HepG2 (cell line): ENCODE measurements around the gene NEDD4L. TPM values are rescaled to one million over a fixed set of nuclear protein-coding genes. Genes with fewer than 3 reads are reported as not detected.

Source experiments
- ATAC-seq: fragments of 200-7000 bp; cut with Tn5 transposase; 3 replicates; pipeline ENCODE4 v1.9.1; 2020; ENCODE audit warnings: mild to moderate bottlenecking, moderate library complexity
- BruUV-seq: library from RNA; stranded (reverse); fragments of 400-500 nt; replicated peaks from 2 replicates; lab custom pipeline; 2021; lab: Mats Ljungman, UMichigan
- CTCF ChIA-PET: fragments of 300-600 bp; formaldehyde crosslinking; extraction: SDS; loops from one replicate; lab custom pipeline; 2021; ENCODE audit warnings: low total read pairs, inconsistent platforms, low intra/inter-chr PET ratio; lab: Yijun Ruan, JAX
- POLR2A ChIA-PET: fragments of 350-600 bp; sonication (Branson Sonifier 250); formaldehyde crosslinking; loops from one replicate; lab custom pipeline; 2020; ENCODE audit warnings: antibody characterized with exemption, inconsistent platforms; lab: Yijun Ruan, JAX
- DNase-seq: peaks from one replicate; pipeline ENCODE4 v3.0.0-alpha.2; 2015; ENCODE audit warnings: low spot score
- FAIRE-seq: peaks from 3 replicates; lab custom pipeline; 2011; peaks lifted over from hg19 to GRCh38; lab: Jason Lieb, UNC
- H2AFZ ChIP-seq: one replicate; pipeline ENCODE4 v1.6.1; 2011; ENCODE audit warnings: low read length, inconsistent platforms
- H3K27ac ChIP-seq: fragments of 300-600 bp; 3 replicates; pipeline ENCODE4 v1.8.0; 2011; ENCODE audit warnings: mixed run types, mild to moderate bottlenecking, mixed read lengths, low read length, inconsistent platforms; ENCODE audit not compliant: insufficient read depth; ENCODE audit errors: extremely low read length
- H3K27me3 ChIP-seq, 2 experiments: fragments of 200-600 bp in 1 of 2; 2 replicates in 1 of 2; 3 replicates in 1 of 2; pipeline versions ENCODE4 v1.6.0 to v1.8.0; 2011; ENCODE audit warnings: low read length in 2 of 2, mild to moderate bottlenecking in 2 of 2, moderate library complexity in 2 of 2, inconsistent platforms in 1 of 2; ENCODE audit not compliant: insufficient read depth in 2 of 2, control insufficient read depth in 1 of 2
- H3K36me3 ChIP-seq, 2 experiments: fragments of 200-600 bp in 1 of 2; replicated peaks in 1 of 2; 2 replicates in 1 of 2; 3 replicates in 1 of 2; pipeline versions ENCODE4 v1.5.1 to v1.8.0; 2011; ENCODE audit warnings: low read length in 2 of 2, inconsistent platforms in 1 of 2; ENCODE audit not compliant: insufficient read depth in 2 of 2, control insufficient read depth in 1 of 2
- H3K4me1 ChIP-seq: 2 replicates; pipeline ENCODE4 v1.5.1; 2012; ENCODE audit warnings: low read length, inconsistent platforms; ENCODE audit not compliant: insufficient read depth
- H3K4me2 ChIP-seq: 2 replicates; pipeline ENCODE4 v1.6.0; 2011; ENCODE audit warnings: low read depth, low read length, inconsistent platforms
- H3K4me3 ChIP-seq, 3 experiments: fragments of 200-600 bp in 1 of 3; sonication (generic), shearing (Covaris generic) in 1 of 3; replicated peaks in 1 of 3; 2 replicates each; pipeline ENCODE4 v1.5.1; 2011 to 2016; ENCODE audit warnings: low read length in 3 of 3, inconsistent platforms in 2 of 3, low read depth in 2 of 3, mild to moderate bottlenecking in 2 of 3, control low read depth in 1 of 3, mixed read lengths in 1 of 3; ENCODE audit not compliant: insufficient read depth in 1 of 3
- H3K79me2 ChIP-seq: one replicate; pipeline ENCODE4 v1.6.1; 2011; ENCODE audit warnings: low read length, inconsistent platforms; ENCODE audit not compliant: insufficient read depth
- H3K9ac ChIP-seq: 2 replicates; pipeline ENCODE4 v1.6.0; 2011; ENCODE audit warnings: mild to moderate bottlenecking, low read depth, low read length, inconsistent platforms; ENCODE audit not compliant: insufficient read depth
- H3K9me3 ChIP-seq: 2 replicates; pipeline ENCODE4 v1.5.1; 2012; ENCODE audit warnings: mild to moderate bottlenecking, low read length
- H4K20me1 ChIP-seq: 2 replicates; pipeline ENCODE4 v1.6.0; 2011; ENCODE audit warnings: inconsistent platforms, mild to moderate bottlenecking, low read length, moderate library complexity; ENCODE audit not compliant: insufficient read depth
- ATF2 ChIP-seq: sonication (generic); formaldehyde crosslinking; IDR thresholded peaks from 2 replicates; pipeline ENCODE4 v1.4.0; 2020; ENCODE audit warnings: missing genetic modification reagents
- FOXA1 ChIP-seq, 2 experiments: fragments of 450-650 bp in 1 of 2; sonication (generic) in 1 of 2; formaldehyde crosslinking in 1 of 2; IDR thresholded peaks; 2 replicates each; pipeline versions ENCODE4 v1.4.0 to v1.6.1; 2016 to 2020; ENCODE audit warnings: missing genetic modification reagents in 1 of 2
- MIER3 ChIP-seq: IDR thresholded peaks from 2 replicates; pipeline ENCODE4 v1.6.1; 2016; ENCODE audit warnings: missing compliant biosample characterization, borderline replicate concordance
- NR2F1 ChIP-seq, 2 experiments: fragments of 450-650 bp in 1 of 2; formaldehyde crosslinking in 1 of 2; IDR thresholded peaks; 2 replicates each; pipeline versions ENCODE4 v1.5.0 to v1.6.1; 2016 to 2020; ENCODE audit warnings: mild to moderate bottlenecking in 1 of 2, missing compliant biosample characterization in 1 of 2, missing genetic modification reagents in 1 of 2, moderate library complexity in 1 of 2
- ZFP1 ChIP-seq: IDR thresholded peaks from 2 replicates; pipeline ENCODE4 v1.6.1; 2016
- ZNF276 ChIP-seq: sonication (generic); formaldehyde crosslinking; IDR thresholded peaks from 2 replicates; pipeline ENCODE4 v1.4.0; 2020; ENCODE audit warnings: mild to moderate bottlenecking, low read depth, missing genetic modification reagents
- ZNF543 ChIP-seq: sonication (generic); formaldehyde crosslinking; IDR thresholded peaks from 2 replicates; pipeline ENCODE4 v1.4.0; 2020; ENCODE audit warnings: mild to moderate bottlenecking, missing genetic modification reagents
- WGBS: methylation state at CpG from one replicate; pipeline ENCODE4 v1.1.6; 2017; ENCODE audit warnings: low lambda C conversion rate; 5-methylcytosine and 5-hydroxymethylcytosine counted together
- in situ Hi-C: cut with HindIII; loops from 2 replicates; pipeline ENCODE4 v1.10.0; 2017; ENCODE audit warnings: low pct_unique_long_range_greater_than_20kb; ENCODE audit not compliant: extremely low pct_ligation_motif_present
- intact Hi-C: fragments of 100-400 bp; cut with micrococcal nuclease; formaldehyde crosslinking; loops from one replicate; pipeline ENCODE4 v1.10.0; 2022; ENCODE audit not compliant: unreplicated experiment
- polyA plus RNA-seq, 8 experiments: library from polyadenylated mRNA; depleted of rRNA in 3 of 8; stranded (reverse) in 7 of 8; unstranded in 1 of 8; fragments of >200 nt; fragmentation: Illumina TruSeq in 4 of 8; extraction: Trizol in 4 of 8; gene quantifications; 2 replicates each; pipeline versions ENCODE4 v1.2.1 to v1.2.3, GENCODE V29; 2011 to 2016; ENCODE audit warnings: low read depth in 4 of 8, missing spikeins in 1 of 8, mixed read lengths in 1 of 8; ENCODE audit not compliant: insufficient read depth in 1 of 8
- total RNA-seq, 5 experiments: library from RNA; depleted of rRNA; stranded (reverse); fragments of >200 nt; fragmentation: Illumina TruSeq; extraction: Trizol; gene quantifications; 2 replicates each; pipeline ENCODE4 v1.2.3, GENCODE V29; 2016; ENCODE audit warnings: low read depth in 1 of 5
- TF ChIP-seq, protein P1 (sequence below): sonication (generic); formaldehyde crosslinking; IDR thresholded peaks from 2 replicates; pipeline ENCODE4 v1.8.1; 2023; ENCODE audit warnings: mild to moderate bottlenecking, moderate library complexity, missing genetic modification reagents
- TF ChIP-seq, protein P2 (sequence below): sonication (generic); formaldehyde crosslinking; IDR thresholded peaks from 2 replicates; pipeline ENCODE4 v1.5.1; 2020; ENCODE audit warnings: missing genetic modification reagents, mild to moderate bottlenecking, borderline replicate concordance
- TF ChIP-seq, protein P3 (sequence below): sonication (generic); formaldehyde crosslinking; IDR thresholded peaks from 2 replicates; pipeline ENCODE4 v1.8.0; 2022; ENCODE audit warnings: missing genetic modification reagents, mild to moderate bottlenecking, borderline replicate concordance
- TF ChIP-seq, protein P4 (sequence below): sonication (generic); formaldehyde crosslinking; IDR thresholded peaks from 2 replicates; pipeline ENCODE4 v1.4.0; 2020; ENCODE audit warnings: missing genetic modification reagents, borderline replicate concordance
- TF ChIP-seq, protein P5 (sequence below): sonication (generic); formaldehyde crosslinking; IDR thresholded peaks from 2 replicates; pipeline ENCODE4 v1.8.0; 2022; ENCODE audit warnings: mild to moderate bottlenecking, missing genetic modification reagents, moderate library complexity

NEDD4L gene
- total and polyA plus RNA-seq, 2 of the 13 experiments (the other 11 are each of a cell fraction or from before 2014, with no cell fraction given), result 168 to 390 TPM

DNA sequence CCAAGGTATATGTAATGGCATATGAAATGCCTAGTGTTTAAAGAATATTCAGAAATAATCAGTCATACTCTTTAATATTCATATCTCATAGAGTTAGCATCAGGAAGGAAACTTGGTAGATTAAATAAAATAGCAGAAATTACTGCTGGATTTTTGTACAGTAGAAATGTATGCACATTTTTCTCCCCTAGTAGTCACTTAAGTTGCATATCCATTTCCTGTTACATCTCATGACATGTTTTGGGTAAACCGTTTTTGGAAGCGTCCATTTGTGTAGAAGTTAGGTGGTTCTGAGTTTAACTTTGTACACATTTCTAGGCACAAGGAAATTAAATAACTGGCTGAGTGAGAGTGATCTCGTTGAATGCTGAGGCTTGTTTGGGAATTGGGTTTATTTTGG is 21.9 kb downstream of the NEDD4L start:
- POLR2A ChIA-PET, result no interaction called here
- H3K36me3 ChIP-seq, result no peaks in the 10 kb centered on the region
- no peak overlapping the region for H3K4me2 ChIP-seq
- H3K9ac ChIP-seq, result no peak overlapping the region
- H3K4me3 ChIP-seq, result no peak overlapping the region
- FAIRE-seq, result no peak
- H2AFZ ChIP-seq, result no peak overlapping the region
- peaks cover 20% of the 10 kb centered on the region for H3K79me2 ChIP-seq
- intact Hi-C loops (no loop called here), in situ Hi-C loops (no loop called here)
- 98% methylated on average over 3 of the region's 3 CpGs for WGBS
- no peak overlapping the region for H3K27ac ChIP-seq
- peaks cover 36% of the 10 kb centered on the region for H3K4me1 ChIP-seq
- no TSS peak for BruUV-seq
- H3K27me3 ChIP-seq, result no peaks in the 10 kb centered on the region
- no peak for ATAC-seq
- no peak for DNase-seq
- H3K9me3 ChIP-seq, result no peaks in the 10 kb centered on the region
- H4K20me1 ChIP-seq, result 0 out of 2 replicates have a peak, but pooled peaks cover 2% of the 10 kb centered on the region
- CTCF ChIA-PET, result no interaction called here
- TF ChIP-seq ZNF276 (CRISPR knock-in tag) (no peak), ZNF543 (CRISPR knock-in tag) (no peak), ZFP1 (CRISPR knock-in tag) (no peak), NR2F1 (CRISPR knock-in tag; IDR thresholded peaks at IDR 0.05) (no peak), MIER3 (no peak), ATF2 (CRISPR knock-in tag) (no peak), FOXA1 (IDR thresholded peaks at IDR 0.05) (no peak), FOXA1 (CRISPR knock-in tag; IDR thresholded peaks at IDR 0.05) (no peak)
- TF ChIP-seq, protein P1, sequence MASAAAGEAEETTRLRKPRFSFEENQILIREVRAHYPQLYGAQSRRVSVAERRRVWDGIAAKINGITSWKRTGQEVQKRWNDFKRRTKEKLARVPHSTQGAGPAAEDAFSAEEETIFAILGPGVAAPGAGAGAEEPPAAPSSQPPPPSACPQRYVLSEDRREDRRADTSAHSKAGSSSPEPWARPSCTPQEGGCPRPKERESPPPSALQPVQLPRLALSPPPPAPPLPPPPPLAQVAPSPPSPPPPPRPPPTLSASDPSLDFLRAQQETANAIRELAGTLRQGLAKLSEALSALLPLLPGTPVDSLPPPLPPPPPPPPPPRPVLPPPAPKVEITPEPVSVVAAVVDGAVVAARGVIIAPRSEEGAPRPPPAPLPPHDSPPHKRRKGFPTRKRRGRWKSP, result no peak
- TF ChIP-seq, protein P2, sequence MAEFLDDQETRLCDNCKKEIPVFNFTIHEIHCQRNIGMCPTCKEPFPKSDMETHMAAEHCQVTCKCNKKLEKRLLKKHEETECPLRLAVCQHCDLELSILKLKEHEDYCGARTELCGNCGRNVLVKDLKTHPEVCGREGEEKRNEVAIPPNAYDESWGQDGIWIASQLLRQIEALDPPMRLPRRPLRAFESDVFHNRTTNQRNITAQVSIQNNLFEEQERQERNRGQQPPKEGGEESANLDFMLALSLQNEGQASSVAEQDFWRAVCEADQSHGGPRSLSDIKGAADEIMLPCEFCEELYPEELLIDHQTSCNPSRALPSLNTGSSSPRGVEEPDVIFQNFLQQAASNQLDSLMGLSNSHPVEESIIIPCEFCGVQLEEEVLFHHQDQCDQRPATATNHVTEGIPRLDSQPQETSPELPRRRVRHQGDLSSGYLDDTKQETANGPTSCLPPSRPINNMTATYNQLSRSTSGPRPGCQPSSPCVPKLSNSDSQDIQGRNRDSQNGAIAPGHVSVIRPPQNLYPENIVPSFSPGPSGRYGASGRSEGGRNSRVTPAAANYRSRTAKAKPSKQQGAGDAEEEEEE (CRISPR knock-in tag), result no peak
- TF ChIP-seq, protein P3, sequence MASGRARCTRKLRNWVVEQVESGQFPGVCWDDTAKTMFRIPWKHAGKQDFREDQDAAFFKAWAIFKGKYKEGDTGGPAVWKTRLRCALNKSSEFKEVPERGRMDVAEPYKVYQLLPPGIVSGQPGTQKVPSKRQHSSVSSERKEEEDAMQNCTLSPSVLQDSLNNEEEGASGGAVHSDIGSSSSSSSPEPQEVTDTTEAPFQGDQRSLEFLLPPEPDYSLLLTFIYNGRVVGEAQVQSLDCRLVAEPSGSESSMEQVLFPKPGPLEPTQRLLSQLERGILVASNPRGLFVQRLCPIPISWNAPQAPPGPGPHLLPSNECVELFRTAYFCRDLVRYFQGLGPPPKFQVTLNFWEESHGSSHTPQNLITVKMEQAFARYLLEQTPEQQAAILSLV (CRISPR knock-in tag), result no peak
- TF ChIP-seq, protein P4, sequence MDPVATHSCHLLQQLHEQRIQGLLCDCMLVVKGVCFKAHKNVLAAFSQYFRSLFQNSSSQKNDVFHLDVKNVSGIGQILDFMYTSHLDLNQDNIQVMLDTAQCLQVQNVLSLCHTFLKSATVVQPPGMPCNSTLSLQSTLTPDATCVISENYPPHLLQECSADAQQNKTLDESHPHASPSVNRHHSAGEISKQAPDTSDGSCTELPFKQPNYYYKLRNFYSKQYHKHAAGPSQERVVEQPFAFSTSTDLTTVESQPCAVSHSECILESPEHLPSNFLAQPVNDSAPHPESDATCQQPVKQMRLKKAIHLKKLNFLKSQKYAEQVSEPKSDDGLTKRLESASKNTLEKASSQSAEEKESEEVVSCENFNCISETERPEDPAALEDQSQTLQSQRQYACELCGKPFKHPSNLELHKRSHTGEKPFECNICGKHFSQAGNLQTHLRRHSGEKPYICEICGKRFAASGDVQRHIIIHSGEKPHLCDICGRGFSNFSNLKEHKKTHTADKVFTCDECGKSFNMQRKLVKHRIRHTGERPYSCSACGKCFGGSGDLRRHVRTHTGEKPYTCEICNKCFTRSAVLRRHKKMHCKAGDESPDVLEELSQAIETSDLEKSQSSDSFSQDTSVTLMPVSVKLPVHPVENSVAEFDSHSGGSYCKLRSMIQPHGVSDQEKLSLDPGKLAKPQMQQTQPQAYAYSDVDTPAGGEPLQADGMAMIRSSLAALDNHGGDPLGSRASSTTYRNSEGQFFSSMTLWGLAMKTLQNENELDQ (CRISPR knock-in tag), result no peak
- TF ChIP-seq, protein P5, sequence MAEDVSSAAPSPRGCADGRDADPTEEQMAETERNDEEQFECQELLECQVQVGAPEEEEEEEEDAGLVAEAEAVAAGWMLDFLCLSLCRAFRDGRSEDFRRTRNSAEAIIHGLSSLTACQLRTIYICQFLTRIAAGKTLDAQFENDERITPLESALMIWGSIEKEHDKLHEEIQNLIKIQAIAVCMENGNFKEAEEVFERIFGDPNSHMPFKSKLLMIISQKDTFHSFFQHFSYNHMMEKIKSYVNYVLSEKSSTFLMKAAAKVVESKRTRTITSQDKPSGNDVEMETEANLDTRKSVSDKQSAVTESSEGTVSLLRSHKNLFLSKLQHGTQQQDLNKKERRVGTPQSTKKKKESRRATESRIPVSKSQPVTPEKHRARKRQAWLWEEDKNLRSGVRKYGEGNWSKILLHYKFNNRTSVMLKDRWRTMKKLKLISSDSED (CRISPR knock-in tag), result no peak
